K562 (cell line): Measurements from ENCODE around the gene TNFAIP6. TPM values are rescaled to one million over a fixed set of nuclear protein-coding genes. Genes with fewer than 3 reads are reported as not detected.
A peak's percentile ranks its signal among the peaks of the same experiment; 100 is the strongest.

Experiments
- CBX1 ChIP-seq: sonication (generic); IDR thresholded peaks from 2 replicates; pipeline ENCODE4 v1.6.1; 2016; ENCODE audit warnings: antibody characterized with exemption, low read depth, mild to moderate bottlenecking
- CSDE1 ChIP-seq, 2 experiments: fragments of 450-650 bp; IDR thresholded peaks; 2 replicates each; pipeline ENCODE4 v1.6.1; 2016; ENCODE audit warnings: mild to moderate bottlenecking in 1 of 2
- ETV6 ChIP-seq, 3 experiments: fragments of 150-350 bp in 1 of 3; sonication (generic) in 1 of 3; formaldehyde crosslinking in 1 of 3; IDR thresholded peaks; 2 replicates each; pipeline versions ENCODE4 v1.6.1 to v1.8.0; 2014 to 2022; ENCODE audit warnings: borderline replicate concordance in 2 of 3, low read depth in 2 of 3, antibody characterized with exemption in 1 of 3, low read length in 1 of 3, mild to moderate bottlenecking in 1 of 3, missing genetic modification reagents in 1 of 3
- FOXA3 ChIP-seq, 2 experiments: fragments of 450-650 bp in 1 of 2; sonication (generic) in 1 of 2; formaldehyde crosslinking; IDR thresholded peaks in 1 of 2; conservative IDR thresholded peaks in 1 of 2; 2 replicates each; pipeline versions ENCODE4 v1.4.0 to v1.8.0; 2020 to 2022; ENCODE audit warnings: mild to moderate bottlenecking in 2 of 2, missing genetic modification reagents in 1 of 2
- JUNB ChIP-seq: fragments of 450-650 bp; formaldehyde crosslinking; conservative IDR thresholded peaks from 2 replicates; pipeline ENCODE4 v1.4.0; 2020; ENCODE audit warnings: mild to moderate bottlenecking
- MTF1 ChIP-seq: fragments of 250-450 bp; sonication (Bioruptor Pico); IDR thresholded peaks from 2 replicates; pipeline ENCODE4 v1.9.0; 2021; ENCODE audit warnings: moderate library complexity, mild to moderate bottlenecking, inconsistent platforms, borderline replicate concordance
- PCBP2 ChIP-seq: fragments of 200-400 bp; formaldehyde crosslinking; IDR thresholded peaks from 2 replicates; pipeline ENCODE4 v1.6.1; 2018; ENCODE audit warnings: low read length, low read depth, mild to moderate bottlenecking, moderate library complexity; ENCODE audit not compliant: poor library complexity, severe bottlenecking
- PML ChIP-seq: IDR thresholded peaks from 2 replicates; pipeline ENCODE4 v1.6.1; 2012; ENCODE audit warnings: low read length, inconsistent platforms
- POLR2A ChIP-seq: fragments of 450-650 bp; conservative IDR thresholded peaks from 2 replicates; pipeline ENCODE4 v1.6.1; 2016
- POLR2AphosphoS2 ChIP-seq: IDR thresholded peaks from 2 replicates; pipeline ENCODE4 v1.6.1; 2012; ENCODE audit warnings: low read length, improper control_type of control experiment
- SRSF9 ChIP-seq: fragments of 200-400 bp; formaldehyde crosslinking; IDR thresholded peaks from 2 replicates; pipeline ENCODE4 v1.6.1; 2017; ENCODE audit warnings: low read depth, low read length, borderline replicate concordance
- ZNF124 ChIP-seq: sonication (generic); formaldehyde crosslinking; IDR thresholded peaks from 2 replicates; pipeline ENCODE4 v1.8.1; 2022; ENCODE audit warnings: missing genetic modification reagents
- ZNF165 ChIP-seq: fragments of 250-450 bp; sonication (Bioruptor Pico); IDR thresholded peaks from 2 replicates; pipeline ENCODE4 v1.4.0; 2020; ENCODE audit warnings: borderline replicate concordance
- ZNF282 ChIP-seq: sonication (generic); formaldehyde crosslinking; IDR thresholded peaks from 2 replicates; pipeline ENCODE4 v1.8.1; 2023; ENCODE audit warnings: missing genetic modification reagents
- ZNF551 ChIP-seq: fragments of 250-450 bp; sonication (Bioruptor Pico); IDR thresholded peaks from 2 replicates; pipeline ENCODE4 v1.5.0; 2021; ENCODE audit warnings: mild to moderate bottlenecking, moderate library complexity
- polyA plus RNA-seq, 8 experiments: library from polyadenylated mRNA; depleted of rRNA in 4 of 8; stranded (reverse) in 5 of 8; unstranded in 3 of 8; fragments of >200 nt; fragmentation: Nextera tagmentation in 2 of 8; fragmentation: Illumina TruSeq in 1 of 8; extraction: Ambion mirVana in 2 of 8; extraction: Trizol in 1 of 8; gene quantifications; 2 replicates each; pipeline versions ENCODE4 v1.2.1 to v1.2.3, GENCODE V29; 2011 to 2014; ENCODE audit warnings: inconsistent platforms in 1 of 8, missing spikeins in 1 of 8
- total RNA-seq, 7 experiments: library from RNA; depleted of rRNA in 6 of 7; stranded (reverse); fragments of >200 nt in 6 of 7; fragmentation: Illumina TruSeq in 2 of 7; extraction: Trizol in 2 of 7; gene quantifications; 2 replicates each; pipeline versions ENCODE4 v1.2.1 to v1.2.3, GENCODE V29; 2011 to 2021; ENCODE audit warnings: low replicate concordance in 1 of 7
- TF ChIP-seq, protein P1 (sequence below): fragments of 250-450 bp; sonication (Bioruptor Pico); IDR thresholded peaks from 2 replicates; pipeline ENCODE4 v1.5.0; 2021
- TF ChIP-seq, protein P2 (sequence below): fragments of 450-650 bp; IDR thresholded peaks from 2 replicates; pipeline ENCODE4 v1.6.1; 2016
- TF ChIP-seq, protein P3 (sequence below): IDR thresholded peaks from 2 replicates; pipeline ENCODE4 v1.6.1; 2011; ENCODE audit not compliant: insufficient read length; ENCODE audit errors: extremely low read depth
- TF ChIP-seq, protein P4 (sequence below): fragments of 450-650 bp; formaldehyde crosslinking; conservative IDR thresholded peaks from 2 replicates; pipeline ENCODE4 v1.4.0; 2022; ENCODE audit warnings: mild to moderate bottlenecking, missing genetic modification characterization
- TF ChIP-seq, protein P5 (sequence below): sonication (generic); formaldehyde crosslinking; IDR thresholded peaks from 2 replicates; pipeline ENCODE4 v1.8.0; 2022; ENCODE audit warnings: missing genetic modification reagents, mild to moderate bottlenecking, borderline replicate concordance

TNFAIP6 gene
- total and polyA plus RNA-seq, 9 of the 15 experiments (the other 6 are each of a cell fraction or from before 2014, with no cell fraction given): 0.07 to 0.28 (median 0.08) TPM; not detected in 6

- TF ChIP-seq ZNF165 (CRISPR knock-in tag) (no peak), PCBP2 (no peak), FOXA3 (CRISPR knock-in tag; conservative IDR thresholded peaks at IDR 0.05 in 1 of 2, IDR thresholded peaks at IDR 0.05 in 1 of 2) (peak; percentile 86 to 96), CBX1 (peak; percentile 27), CSDE1 (IDR thresholded peaks at IDR 0.05) (no peak), ZNF124 (no peak), POLR2AphosphoS2 (peak; percentile 40; the same call in 1 of the 2 replicates), JUNB (CRISPR knock-in tag) (no peak), SRSF9 (no peak), ZNF282 (no peak), MTF1 (CRISPR knock-in tag) (no peak), ZNF551 (CRISPR knock-in tag) (no peak), PML (peak; percentile 78), ETV6 (IDR thresholded peaks at IDR 0.05; ENCODE audit: borderline replicate concordance in 1 of 2, low read depth in 2 of 2, low read length in 1 of 2) (0 out of 4 replicates have a peak, but pooled peaks of 1 of the 2 experiments have one; percentile 28), ETV6 (CRISPR knock-in tag; IDR thresholded peaks at IDR 0.05; ENCODE audit: borderline replicate concordance) (0 out of 2 replicates have a peak, but pooled peaks have one; percentile 7), POLR2A (peak; percentile 95)
- TF ChIP-seq, protein P1, sequence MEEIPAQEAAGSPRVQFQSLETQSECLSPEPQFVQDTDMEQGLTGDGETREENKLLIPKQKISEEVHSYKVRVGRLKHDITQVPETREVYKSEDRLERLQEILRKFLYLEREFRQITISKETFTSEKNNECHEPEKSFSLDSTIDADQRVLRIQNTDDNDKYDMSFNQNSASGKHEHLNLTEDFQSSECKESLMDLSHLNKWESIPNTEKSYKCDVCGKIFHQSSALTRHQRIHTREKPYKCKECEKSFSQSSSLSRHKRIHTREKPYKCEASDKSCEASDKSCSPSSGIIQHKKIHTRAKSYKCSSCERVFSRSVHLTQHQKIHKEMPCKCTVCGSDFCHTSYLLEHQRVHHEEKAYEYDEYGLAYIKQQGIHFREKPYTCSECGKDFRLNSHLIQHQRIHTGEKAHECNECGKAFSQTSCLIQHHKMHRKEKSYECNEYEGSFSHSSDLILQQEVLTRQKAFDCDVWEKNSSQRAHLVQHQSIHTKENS: no peak
- TF ChIP-seq, protein P2, sequence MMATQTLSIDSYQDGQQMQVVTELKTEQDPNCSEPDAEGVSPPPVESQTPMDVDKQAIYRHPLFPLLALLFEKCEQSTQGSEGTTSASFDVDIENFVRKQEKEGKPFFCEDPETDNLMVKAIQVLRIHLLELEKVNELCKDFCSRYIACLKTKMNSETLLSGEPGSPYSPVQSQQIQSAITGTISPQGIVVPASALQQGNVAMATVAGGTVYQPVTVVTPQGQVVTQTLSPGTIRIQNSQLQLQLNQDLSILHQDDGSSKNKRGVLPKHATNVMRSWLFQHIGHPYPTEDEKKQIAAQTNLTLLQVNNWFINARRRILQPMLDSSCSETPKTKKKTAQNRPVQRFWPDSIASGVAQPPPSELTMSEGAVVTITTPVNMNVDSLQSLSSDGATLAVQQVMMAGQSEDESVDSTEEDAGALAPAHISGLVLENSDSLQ: peak; percentile 36
- TF ChIP-seq, protein P3, sequence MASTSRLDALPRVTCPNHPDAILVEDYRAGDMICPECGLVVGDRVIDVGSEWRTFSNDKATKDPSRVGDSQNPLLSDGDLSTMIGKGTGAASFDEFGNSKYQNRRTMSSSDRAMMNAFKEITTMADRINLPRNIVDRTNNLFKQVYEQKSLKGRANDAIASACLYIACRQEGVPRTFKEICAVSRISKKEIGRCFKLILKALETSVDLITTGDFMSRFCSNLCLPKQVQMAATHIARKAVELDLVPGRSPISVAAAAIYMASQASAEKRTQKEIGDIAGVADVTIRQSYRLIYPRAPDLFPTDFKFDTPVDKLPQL: no peak
- TF ChIP-seq, protein P4, sequence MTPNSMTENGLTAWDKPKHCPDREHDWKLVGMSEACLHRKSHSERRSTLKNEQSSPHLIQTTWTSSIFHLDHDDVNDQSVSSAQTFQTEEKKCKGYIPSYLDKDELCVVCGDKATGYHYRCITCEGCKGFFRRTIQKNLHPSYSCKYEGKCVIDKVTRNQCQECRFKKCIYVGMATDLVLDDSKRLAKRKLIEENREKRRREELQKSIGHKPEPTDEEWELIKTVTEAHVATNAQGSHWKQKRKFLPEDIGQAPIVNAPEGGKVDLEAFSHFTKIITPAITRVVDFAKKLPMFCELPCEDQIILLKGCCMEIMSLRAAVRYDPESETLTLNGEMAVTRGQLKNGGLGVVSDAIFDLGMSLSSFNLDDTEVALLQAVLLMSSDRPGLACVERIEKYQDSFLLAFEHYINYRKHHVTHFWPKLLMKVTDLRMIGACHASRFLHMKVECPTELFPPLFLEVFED: no peak
- TF ChIP-seq, protein P5, sequence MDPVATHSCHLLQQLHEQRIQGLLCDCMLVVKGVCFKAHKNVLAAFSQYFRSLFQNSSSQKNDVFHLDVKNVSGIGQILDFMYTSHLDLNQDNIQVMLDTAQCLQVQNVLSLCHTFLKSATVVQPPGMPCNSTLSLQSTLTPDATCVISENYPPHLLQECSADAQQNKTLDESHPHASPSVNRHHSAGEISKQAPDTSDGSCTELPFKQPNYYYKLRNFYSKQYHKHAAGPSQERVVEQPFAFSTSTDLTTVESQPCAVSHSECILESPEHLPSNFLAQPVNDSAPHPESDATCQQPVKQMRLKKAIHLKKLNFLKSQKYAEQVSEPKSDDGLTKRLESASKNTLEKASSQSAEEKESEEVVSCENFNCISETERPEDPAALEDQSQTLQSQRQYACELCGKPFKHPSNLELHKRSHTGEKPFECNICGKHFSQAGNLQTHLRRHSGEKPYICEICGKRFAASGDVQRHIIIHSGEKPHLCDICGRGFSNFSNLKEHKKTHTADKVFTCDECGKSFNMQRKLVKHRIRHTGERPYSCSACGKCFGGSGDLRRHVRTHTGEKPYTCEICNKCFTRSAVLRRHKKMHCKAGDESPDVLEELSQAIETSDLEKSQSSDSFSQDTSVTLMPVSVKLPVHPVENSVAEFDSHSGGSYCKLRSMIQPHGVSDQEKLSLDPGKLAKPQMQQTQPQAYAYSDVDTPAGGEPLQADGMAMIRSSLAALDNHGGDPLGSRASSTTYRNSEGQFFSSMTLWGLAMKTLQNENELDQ (CRISPR knock-in tag): no peak
Observed at GRCh38 chr2:151409601-151410484, 52.5 kb downstream of the TNFAIP6 start, which contains the start of gene RIF1 (continued).
